Left colon (tissue), 2 donors: ENCODE data around the gene WARS2. TPM values are rescaled to one million over a fixed set of nuclear protein-coding genes. Genes with fewer than 3 reads are reported as not detected.
"Not testable (repeated sequence)": the region's sequence is repeated elsewhere in the genome, so short reads cannot be mapped to it uniquely, and the experiment has no call there.

Experiments
- ATAC-seq: fragments of 200-7000 bp; cut with Tn5 transposase; one replicate; pipeline ENCODE4 v1.9.1; 2020; ENCODE audit warnings: mild to moderate bottlenecking, moderate library complexity
- DNase-seq, 2 donors: peaks; one replicate each; pipeline ENCODE4 v3.0.0-alpha.2; 2020
- intact Hi-C, 2 donors: fragments of 100-400 bp; cut with DNase I in 1 of 2; cut with micrococcal nuclease in 1 of 2; formaldehyde crosslinking; loops; one replicate each; pipeline versions ENCODE4 v1.11.2 to v1.14.0; 2022; cut with DNase I, micrococcal nuclease
- total RNA-seq, 2 donors: library from RNA; stranded (reverse); fragmentation: NEBNext Ultra II Directional; extraction: Animal tissue kit (Norgen Biotek cat#: 25700); gene quantifications; one replicate each; pipeline ENCODE4 v1.2.1, GENCODE V29; 2021
- donor health status: DM: no; HTN: no; CAD: no.
- donor health status: DM: yes; HTN: yes; CAD: no.

The WARS2 gene
- total RNA-seq, 2 donors from 2014 or later: 13.5 to 13.7 TPM

GRCh38 chr1:119143706-119144105 is 3.3 kb upstream of the WARS2 start:
- DNase-seq: no peak
- intact Hi-C loops: no loop called here
- ATAC-seq: no peak

- no peak for DNase-seq
- intact Hi-C loops: no loop called here
- no peak for ATAC-seq
Measured at GRCh38 chr1:119141660-119142059, 1.2 kb upstream of the WARS2 start.

GRCh38 chr1:119141020-119141424 is 569 bp upstream of the WARS2 start:
- DNase-seq: peak in 1 of 2 donors; percentile 49
- no peak for ATAC-seq
- intact Hi-C loops: no loop called here

- no peak for DNase-seq
- intact Hi-C loops: no loop called here
- peak; percentile 26 for ATAC-seq
Measured at GRCh38 chr1:119139857-119140176, 636 bp downstream of the WARS2 start.

GRCh38 chr1:119139403-119139802 is 1.1 kb downstream of the WARS2 start:
- intact Hi-C loops: no loop called here
- DNase-seq (no peak), ATAC-seq (peak; percentile 35)

GRCh38 chr1:119136401-119136800 is 4.1 kb downstream of the WARS2 start:
- DNase-seq (no peak), ATAC-seq (no peak)
- intact Hi-C loops: no loop called here

GRCh38 chr1:119133987-119134386 is 6.5 kb downstream of the WARS2 start:
- ATAC-seq (no peak), DNase-seq (no peak)
- intact Hi-C loops: no loop called here

GRCh38 chr1:119132179-119132578 is 8.3 kb downstream of the WARS2 start:
- intact Hi-C loops: no loop called here
- no peak for DNase-seq
- no peak for ATAC-seq

- DNase-seq: no peak
- no peak for ATAC-seq
- intact Hi-C loops: no loop called here
Measured at GRCh38 chr1:119125874-119126273, 14.6 kb downstream of the WARS2 start.

- ATAC-seq: no peak
- intact Hi-C loops: no loop called here
- DNase-seq: no peak
Measured at GRCh38 chr1:119124764-119125163, 15.7 kb downstream of the WARS2 start.

GRCh38 chr1:119121872-119122271 is 18.6 kb downstream of the WARS2 start:
- DNase-seq, intact Hi-C loops, ATAC-seq: not testable (repeated sequence)

GRCh38 chr1:119116725-119117124 is 23.7 kb downstream of the WARS2 start:
- intact Hi-C loops: no loop called here
- ATAC-seq: peak; percentile 95
- peak in 1 of 2 donors; percentile 12 for DNase-seq

- intact Hi-C loops: no loop called here
- no peak for ATAC-seq
- DNase-seq: no peak
Measured at GRCh38 chr1:119115736-119116135, 24.7 kb downstream of the WARS2 start.

- no peak for ATAC-seq
- intact Hi-C loops: no loop called here
- no peak for DNase-seq
Measured at GRCh38 chr1:119115311-119115710, 25.1 kb downstream of the WARS2 start.

GRCh38 chr1:119114786-119115185 is 25.7 kb downstream of the WARS2 start:
- DNase-seq (no peak), ATAC-seq (no peak)
- intact Hi-C loops: no loop called here

GRCh38 chr1:119112791-119113190 is 27.7 kb downstream of the WARS2 start:
- intact Hi-C loops: no loop called here
- ATAC-seq: no peak
- no peak for DNase-seq

- ATAC-seq (no peak), DNase-seq (no peak)
- intact Hi-C loops: no loop called here
Measured at GRCh38 chr1:119112244-119112643, 28.2 kb downstream of the WARS2 start.

GRCh38 chr1:119108988-119109387 is 31.5 kb downstream of the WARS2 start:
- ATAC-seq: no peak
- no peak for DNase-seq
- intact Hi-C loops: no loop called here

GRCh38 chr1:119103764-119104163 is 36.7 kb downstream of the WARS2 start:
- intact Hi-C loops: no loop called here
- DNase-seq: no peak
- no peak for ATAC-seq

GRCh38 chr1:119102051-119102450 is 38.4 kb downstream of the WARS2 start:
- DNase-seq (no peak), ATAC-seq (no peak)
- intact Hi-C loops: no loop called here

GRCh38 chr1:119101563-119101962 is 38.9 kb downstream of the WARS2 start:
- intact Hi-C loops: no loop called here
- DNase-seq: no peak
- ATAC-seq: no peak

GRCh38 chr1:119099775-119100174 is 40.7 kb downstream of the WARS2 start:
- intact Hi-C loops: no loop called here
- DNase-seq (no peak), ATAC-seq (no peak)
